ENCODE measurements around the gene VPS36. TPM values are rescaled to one million over a fixed set of nuclear protein-coding genes. Genes with fewer than 3 reads are reported as not detected.

Gene VPS36
- total and polyA plus RNA-seq, 2 of the 13 experiments (the other 11 are each of a cell fraction or from before 2014, with no cell fraction given) = 17.2 to 22.4 TPM

DNA sequence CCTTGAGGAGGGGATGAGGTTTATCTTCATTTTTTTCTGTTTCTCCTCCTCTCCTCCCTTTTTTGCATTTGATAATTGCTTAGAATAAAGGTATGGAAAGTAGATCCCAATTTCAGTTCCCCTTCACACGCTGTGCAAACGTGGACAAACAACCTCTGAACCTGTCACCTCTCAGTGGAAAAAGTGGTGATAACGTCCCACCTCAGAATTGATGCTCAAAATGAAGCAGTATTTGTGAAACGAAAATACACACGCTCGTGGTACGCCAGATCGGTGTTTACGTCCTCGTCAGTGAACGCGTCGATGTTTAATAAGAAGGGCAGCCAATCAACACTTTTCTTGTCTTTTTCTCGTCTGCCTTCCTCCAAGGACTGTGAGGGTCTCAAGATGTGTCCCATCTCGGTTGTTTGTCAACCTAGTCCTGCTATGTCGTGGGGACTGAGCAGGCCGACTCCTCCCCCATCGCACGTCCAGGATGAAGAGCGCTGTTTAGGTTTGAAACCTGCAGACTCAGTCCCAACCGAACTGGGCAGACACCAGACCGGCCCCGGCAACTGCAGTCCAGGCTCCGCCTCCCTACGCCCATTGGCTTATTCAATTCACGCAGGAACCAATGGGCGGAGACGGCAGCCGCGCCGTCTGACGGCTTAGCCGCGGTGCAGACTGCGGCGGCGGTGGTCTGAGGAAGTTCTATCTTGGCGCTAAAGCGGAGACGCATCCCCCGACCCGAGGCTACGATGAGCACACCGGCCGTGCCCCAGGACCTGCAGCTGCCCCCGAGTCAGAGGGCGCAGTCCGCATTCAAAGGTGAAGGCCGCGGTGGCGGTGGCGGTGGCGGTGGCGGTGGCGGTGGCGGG lies 4.6 kb upstream of the VPS36 start, which contains the start of gene CKAP2 (continued):
- TF ChIP-seq ZNF878 (CRISPR knock-in tag; IDR thresholded peaks at IDR 0.05) = 0 out of 2 replicates have a peak, but pooled peaks have one; percentile 44
- TF ChIP-seq PITX1 (CRISPR knock-in tag; IDR thresholded peaks at IDR 0.05) = 0 out of 2 replicates have a peak, but pooled peaks have one; percentile 36
- TF ChIP-seq, protein P1, sequence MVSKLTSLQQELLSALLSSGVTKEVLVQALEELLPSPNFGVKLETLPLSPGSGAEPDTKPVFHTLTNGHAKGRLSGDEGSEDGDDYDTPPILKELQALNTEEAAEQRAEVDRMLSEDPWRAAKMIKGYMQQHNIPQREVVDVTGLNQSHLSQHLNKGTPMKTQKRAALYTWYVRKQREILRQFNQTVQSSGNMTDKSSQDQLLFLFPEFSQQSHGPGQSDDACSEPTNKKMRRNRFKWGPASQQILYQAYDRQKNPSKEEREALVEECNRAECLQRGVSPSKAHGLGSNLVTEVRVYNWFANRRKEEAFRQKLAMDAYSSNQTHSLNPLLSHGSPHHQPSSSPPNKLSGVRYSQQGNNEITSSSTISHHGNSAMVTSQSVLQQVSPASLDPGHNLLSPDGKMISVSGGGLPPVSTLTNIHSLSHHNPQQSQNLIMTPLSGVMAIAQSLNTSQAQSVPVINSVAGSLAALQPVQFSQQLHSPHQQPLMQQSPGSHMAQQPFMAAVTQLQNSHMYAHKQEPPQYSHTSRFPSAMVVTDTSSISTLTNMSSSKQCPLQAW (CRISPR knock-in tag; IDR thresholded peaks at IDR 0.05) = peak; percentile 69
- TF ChIP-seq NFRKB (IDR thresholded peaks at IDR 0.05) = no peak
- 0 out of 2 replicates have a peak, but pooled peaks have one; percentile 12 for TF ChIP-seq ELF1 (CRISPR knock-in tag; IDR thresholded peaks at IDR 0.05)
- no peak for TF ChIP-seq DMAP1 (CRISPR knock-in tag; IDR thresholded peaks at IDR 0.05)
- peak; percentile 84 for TF ChIP-seq SKI (IDR thresholded peaks at IDR 0.05; ENCODE audit: partially characterized antibody)
- TF ChIP-seq, protein P2, sequence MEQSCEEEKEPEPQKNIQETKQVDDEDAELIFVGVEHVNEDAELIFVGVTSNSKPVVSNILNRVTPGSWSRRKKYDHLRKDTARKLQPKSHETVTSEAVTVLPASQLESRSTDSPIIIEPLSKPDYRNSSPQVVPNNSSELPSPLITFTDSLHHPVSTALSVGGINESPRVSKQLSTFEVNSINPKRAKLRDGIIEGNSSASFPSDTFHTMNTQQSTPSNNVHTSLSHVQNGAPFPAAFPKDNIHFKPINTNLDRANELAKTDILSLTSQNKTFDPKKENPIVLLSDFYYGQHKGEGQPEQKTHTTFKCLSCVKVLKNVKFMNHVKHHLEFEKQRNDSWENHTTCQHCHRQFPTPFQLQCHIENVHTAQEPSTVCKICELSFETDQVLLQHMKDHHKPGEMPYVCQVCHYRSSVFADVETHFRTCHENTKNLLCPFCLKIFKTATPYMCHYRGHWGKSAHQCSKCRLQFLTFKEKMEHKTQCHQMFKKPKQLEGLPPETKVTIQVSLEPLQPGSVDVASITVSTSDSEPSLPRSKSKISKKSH (CRISPR knock-in tag; IDR thresholded peaks at IDR 0.05; ENCODE audit: borderline replicate concordance) = 0 out of 2 replicates have a peak, but pooled peaks have one; percentile 62
- 0 out of 2 replicates have a peak, but pooled peaks have one; percentile 9 for TF ChIP-seq ZBTB21 (CRISPR knock-in tag; IDR thresholded peaks at IDR 0.05)
- 0 out of 2 replicates have a peak, but pooled peaks have one; percentile 8 for TF ChIP-seq ZNF12 (CRISPR knock-in tag; IDR thresholded peaks at IDR 0.05)
- TF ChIP-seq, protein P3, sequence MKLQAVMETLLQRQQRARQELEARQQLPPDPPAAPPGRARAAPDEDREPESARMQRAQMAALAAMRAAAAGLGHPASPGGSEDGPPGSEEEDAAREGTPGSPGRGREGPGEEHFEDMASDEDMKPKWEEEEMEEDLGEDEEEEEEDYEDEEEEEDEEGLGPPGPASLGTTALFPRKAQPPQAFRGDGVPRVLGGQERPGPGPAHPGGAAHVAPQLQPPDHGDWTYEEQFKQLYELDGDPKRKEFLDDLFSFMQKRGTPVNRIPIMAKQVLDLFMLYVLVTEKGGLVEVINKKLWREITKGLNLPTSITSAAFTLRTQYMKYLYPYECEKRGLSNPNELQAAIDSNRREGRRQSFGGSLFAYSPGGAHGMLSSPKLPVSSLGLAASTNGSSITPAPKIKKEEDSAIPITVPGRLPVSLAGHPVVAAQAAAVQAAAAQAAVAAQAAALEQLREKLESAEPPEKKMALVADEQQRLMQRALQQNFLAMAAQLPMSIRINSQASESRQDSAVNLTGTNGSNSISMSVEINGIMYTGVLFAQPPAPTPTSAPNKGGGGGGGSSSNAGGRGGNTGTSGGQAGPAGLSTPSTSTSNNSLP (IDR thresholded peaks at IDR 0.05; ENCODE audit: low read depth, low read length) = 0 out of 2 replicates have a peak, but pooled peaks have one; percentile 12
- TF ChIP-seq, protein P4, sequence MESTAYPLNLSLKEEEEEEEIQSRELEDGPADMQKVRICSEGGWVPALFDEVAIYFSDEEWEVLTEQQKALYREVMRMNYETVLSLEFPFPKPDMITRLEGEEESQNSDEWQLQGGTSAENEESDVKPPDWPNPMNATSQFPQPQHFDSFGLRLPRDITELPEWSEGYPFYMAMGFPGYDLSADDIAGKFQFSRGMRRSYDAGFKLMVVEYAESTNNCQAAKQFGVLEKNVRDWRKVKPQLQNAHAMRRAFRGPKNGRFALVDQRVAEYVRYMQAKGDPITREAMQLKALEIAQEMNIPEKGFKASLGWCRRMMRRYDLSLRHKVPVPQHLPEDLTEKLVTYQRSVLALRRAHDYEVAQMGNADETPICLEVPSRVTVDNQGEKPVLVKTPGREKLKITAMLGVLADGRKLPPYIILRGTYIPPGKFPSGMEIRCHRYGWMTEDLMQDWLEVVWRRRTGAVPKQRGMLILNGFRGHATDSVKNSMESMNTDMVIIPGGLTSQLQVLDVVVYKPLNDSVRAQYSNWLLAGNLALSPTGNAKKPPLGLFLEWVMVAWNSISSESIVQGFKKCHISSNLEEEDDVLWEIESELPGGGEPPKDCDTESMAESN (CRISPR knock-in tag; conservative IDR thresholded peaks at IDR 0.05) = peak; percentile 66
- TF ChIP-seq KDM2A (CRISPR knock-in tag; IDR thresholded peaks at IDR 0.05; ENCODE audit: borderline replicate concordance, low read depth) = peak; percentile 76; the same call in 1 of the 2 replicates
- TF ChIP-seq, protein P5, sequence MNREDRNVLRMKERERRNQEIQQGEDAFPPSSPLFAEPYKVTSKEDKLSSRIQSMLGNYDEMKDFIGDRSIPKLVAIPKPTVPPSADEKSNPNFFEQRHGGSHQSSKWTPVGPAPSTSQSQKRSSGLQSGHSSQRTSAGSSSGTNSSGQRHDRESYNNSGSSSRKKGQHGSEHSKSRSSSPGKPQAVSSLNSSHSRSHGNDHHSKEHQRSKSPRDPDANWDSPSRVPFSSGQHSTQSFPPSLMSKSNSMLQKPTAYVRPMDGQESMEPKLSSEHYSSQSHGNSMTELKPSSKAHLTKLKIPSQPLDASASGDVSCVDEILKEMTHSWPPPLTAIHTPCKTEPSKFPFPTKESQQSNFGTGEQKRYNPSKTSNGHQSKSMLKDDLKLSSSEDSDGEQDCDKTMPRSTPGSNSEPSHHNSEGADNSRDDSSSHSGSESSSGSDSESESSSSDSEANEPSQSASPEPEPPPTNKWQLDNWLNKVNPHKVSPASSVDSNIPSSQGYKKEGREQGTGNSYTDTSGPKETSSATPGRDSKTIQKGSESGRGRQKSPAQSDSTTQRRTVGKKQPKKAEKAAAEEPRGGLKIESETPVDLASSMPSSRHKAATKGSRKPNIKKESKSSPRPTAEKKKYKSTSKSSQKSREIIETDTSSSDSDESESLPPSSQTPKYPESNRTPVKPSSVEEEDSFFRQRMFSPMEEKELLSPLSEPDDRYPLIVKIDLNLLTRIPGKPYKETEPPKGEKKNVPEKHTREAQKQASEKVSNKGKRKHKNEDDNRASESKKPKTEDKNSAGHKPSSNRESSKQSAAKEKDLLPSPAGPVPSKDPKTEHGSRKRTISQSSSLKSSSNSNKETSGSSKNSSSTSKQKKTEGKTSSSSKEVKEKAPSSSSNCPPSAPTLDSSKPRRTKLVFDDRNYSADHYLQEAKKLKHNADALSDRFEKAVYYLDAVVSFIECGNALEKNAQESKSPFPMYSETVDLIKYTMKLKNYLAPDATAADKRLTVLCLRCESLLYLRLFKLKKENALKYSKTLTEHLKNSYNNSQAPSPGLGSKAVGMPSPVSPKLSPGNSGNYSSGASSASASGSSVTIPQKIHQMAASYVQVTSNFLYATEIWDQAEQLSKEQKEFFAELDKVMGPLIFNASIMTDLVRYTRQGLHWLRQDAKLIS (CRISPR knock-in tag; IDR thresholded peaks at IDR 0.05) = no peak
- TF ChIP-seq ZSCAN21 (CRISPR knock-in tag; IDR thresholded peaks at IDR 0.05; ENCODE audit: borderline replicate concordance) = no peak
- TF ChIP-seq FOXM1 (CRISPR knock-in tag; IDR thresholded peaks at IDR 0.05) = peak; percentile 97
- peak; percentile 65 for TF ChIP-seq ZNF891 (CRISPR knock-in tag; IDR thresholded peaks at IDR 0.05)
- TF ChIP-seq CENPT (CRISPR knock-in tag; IDR thresholded peaks at IDR 0.05; ENCODE audit: low read depth) = no peak

Measured in HepG2 (cell line).